ENCODE data around the gene HASPIN. TPM values are rescaled to one million over a fixed set of nuclear protein-coding genes. Genes with fewer than 3 reads are reported as not detected.

HASPIN gene
- total RNA-seq, 4 donors from 2014 or later: 0.13 to 0.23 TPM; not detected in 2

DNA sequence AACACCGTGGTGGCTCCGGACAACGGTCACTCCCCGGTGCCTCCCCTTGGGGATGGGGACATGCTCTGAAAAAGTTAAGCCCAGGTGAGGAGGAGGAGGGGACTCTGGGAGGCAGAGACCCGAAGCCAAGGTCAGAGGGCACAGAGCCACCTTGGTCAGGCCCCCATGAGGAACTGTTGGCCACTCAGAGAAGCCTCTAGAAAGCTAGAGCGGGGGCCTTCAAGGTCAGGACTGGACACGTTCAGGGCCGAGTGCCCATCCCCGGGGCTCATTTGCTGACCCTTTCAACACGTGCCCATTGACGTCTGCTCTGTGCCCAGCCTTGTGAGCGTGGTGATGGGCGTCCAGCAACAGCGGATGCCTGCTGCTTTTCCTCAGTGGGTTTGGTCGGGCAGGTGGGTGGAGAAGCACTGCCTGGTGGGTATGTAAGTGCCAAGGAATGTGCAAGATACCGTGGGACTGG lies 38.2 kb downstream of the HASPIN start:
- Histone ChIP-seq H3K4me3 (no peak overlapping the region), H3K27ac (replicated peaks in 1 of 4) (no peak overlapping the region), H3K27me3 (peaks cover 0 to 13% (median 0%) of the 10 kb centered on the region in 4 donors), H3K4me1 (no peaks in the 10 kb centered on the region), H3K36me3 (no peaks in the 10 kb centered on the region), H3K9me3 (peaks cover 0 to 9% (median 8%) of the 10 kb centered on the region in 4 donors)
- intact Hi-C loops (cut with DNase I): no loop called here
- DNase-seq (ENCODE audit: extremely low spot score): no peak
- TF ChIP-seq POLR2A (IDR thresholded peaks at IDR 0.05; ENCODE audit: low read depth) (no peak), EP300 (IDR thresholded peaks at IDR 0.05) (no peak), POLR2AphosphoS5 (IDR thresholded peaks at IDR 0.05) (no peak)
- TF ChIP-seq, protein P1, sequence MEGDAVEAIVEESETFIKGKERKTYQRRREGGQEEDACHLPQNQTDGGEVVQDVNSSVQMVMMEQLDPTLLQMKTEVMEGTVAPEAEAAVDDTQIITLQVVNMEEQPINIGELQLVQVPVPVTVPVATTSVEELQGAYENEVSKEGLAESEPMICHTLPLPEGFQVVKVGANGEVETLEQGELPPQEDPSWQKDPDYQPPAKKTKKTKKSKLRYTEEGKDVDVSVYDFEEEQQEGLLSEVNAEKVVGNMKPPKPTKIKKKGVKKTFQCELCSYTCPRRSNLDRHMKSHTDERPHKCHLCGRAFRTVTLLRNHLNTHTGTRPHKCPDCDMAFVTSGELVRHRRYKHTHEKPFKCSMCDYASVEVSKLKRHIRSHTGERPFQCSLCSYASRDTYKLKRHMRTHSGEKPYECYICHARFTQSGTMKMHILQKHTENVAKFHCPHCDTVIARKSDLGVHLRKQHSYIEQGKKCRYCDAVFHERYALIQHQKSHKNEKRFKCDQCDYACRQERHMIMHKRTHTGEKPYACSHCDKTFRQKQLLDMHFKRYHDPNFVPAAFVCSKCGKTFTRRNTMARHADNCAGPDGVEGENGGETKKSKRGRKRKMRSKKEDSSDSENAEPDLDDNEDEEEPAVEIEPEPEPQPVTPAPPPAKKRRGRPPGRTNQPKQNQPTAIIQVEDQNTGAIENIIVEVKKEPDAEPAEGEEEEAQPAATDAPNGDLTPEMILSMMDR (IDR thresholded peaks at IDR 0.05): no peak
- WGBS: 83% methylated on average over 15 of the region's 16 CpGs

DNA sequence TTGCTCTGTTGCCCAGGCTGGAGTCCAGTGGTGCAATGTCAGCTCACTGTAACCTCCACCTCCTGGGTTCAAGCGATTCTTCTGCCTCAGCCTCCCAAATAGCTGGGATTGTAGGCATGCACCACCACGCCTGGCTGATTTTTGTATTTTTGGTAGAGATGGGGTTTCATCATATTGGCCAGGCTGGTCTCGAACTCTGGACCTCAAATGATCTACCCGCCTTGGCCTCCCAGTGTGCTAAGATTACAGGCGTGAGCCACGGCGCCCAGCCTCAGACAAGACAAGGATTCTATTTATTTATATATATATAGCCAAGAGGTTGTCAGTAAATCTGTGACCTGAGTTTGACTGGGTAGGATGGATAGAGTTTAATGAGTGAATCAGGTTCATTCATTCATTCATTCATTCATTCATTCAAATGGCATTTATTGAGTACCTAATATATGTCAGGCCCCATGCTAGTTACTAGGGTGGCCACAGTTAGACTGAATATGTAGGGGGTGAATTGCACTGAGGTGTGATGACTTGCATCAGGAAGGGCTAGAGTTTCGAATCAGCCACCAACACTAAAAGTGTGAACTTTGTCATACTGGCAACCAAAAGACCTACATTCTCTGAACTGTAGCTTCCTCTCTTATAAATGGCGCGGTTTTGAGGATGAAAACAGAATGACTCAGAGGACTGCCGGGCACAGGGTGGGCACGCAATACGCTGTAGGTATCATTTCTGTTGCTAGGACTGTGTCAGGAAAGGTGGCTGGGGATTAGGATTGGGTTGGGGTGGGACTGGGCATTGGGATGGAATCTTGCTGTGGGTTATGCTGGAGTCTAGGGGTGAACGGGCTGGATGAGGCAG lies 39.4 kb downstream of the HASPIN start:
- Histone ChIP-seq H3K27me3 (peaks cover 0 to 12% (median 0%) of the 10 kb centered on the region in 4 donors), H3K36me3 (no peaks in the 10 kb centered on the region), H3K27ac (replicated peaks in 1 of 4) (no peak overlapping the region), H3K4me1 (no peaks in the 10 kb centered on the region), H3K4me3 (no peak overlapping the region), H3K9me3 (peaks cover 0 to 16% (median 10%) of the 10 kb centered on the region in 4 donors)
- intact Hi-C loops (cut with DNase I): no loop called here
- DNase-seq (ENCODE audit: extremely low spot score): no peak
- 85% methylated on average over 14 of the region's 14 CpGs for WGBS
- TF ChIP-seq POLR2AphosphoS5 (IDR thresholded peaks at IDR 0.05): no peak
- TF ChIP-seq POLR2A (IDR thresholded peaks at IDR 0.05; ENCODE audit: low read depth): no peak
- TF ChIP-seq, protein P1 (IDR thresholded peaks at IDR 0.05): no peak

DNA sequence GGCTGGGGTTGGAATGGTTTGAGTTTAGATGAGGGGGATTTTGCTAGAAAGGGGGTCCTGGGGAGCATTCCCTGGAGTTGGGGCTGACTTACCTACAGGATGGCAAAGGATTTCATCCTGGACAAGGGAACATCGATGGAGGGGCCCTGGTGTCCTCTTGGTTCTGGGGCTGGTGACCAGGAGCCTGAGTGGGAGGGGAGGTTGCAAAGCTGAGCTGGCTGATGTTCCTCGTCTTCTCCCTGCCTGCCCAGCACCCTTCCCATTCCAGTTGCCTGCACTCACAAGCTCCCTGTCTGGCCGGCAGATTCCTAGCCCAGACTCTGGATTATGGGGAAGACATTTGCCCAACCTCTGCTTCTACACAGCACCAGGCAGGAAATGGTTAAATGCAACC lies 40.1 kb downstream of the HASPIN start:
- Histone ChIP-seq H3K36me3 (no peaks in the 10 kb centered on the region), H3K27me3 (peaks cover 0 to 12% (median 0%) of the 10 kb centered on the region in 4 donors), H3K9me3 (peaks cover 0 to 17% (median 10%) of the 10 kb centered on the region in 4 donors), H3K4me3 (no peak overlapping the region), H3K4me1 (no peaks in the 10 kb centered on the region), H3K27ac (replicated peaks in 1 of 4) (no peak overlapping the region)
- no peak for DNase-seq (ENCODE audit: extremely low spot score)
- TF ChIP-seq, protein P1 (IDR thresholded peaks at IDR 0.05): no peak
- TF ChIP-seq POLR2AphosphoS5 (IDR thresholded peaks at IDR 0.05) (no peak), EP300 (IDR thresholded peaks at IDR 0.05) (no peak), POLR2A (IDR thresholded peaks at IDR 0.05; ENCODE audit: low read depth) (no peak)
- intact Hi-C loops (cut with DNase I): no loop called here
- WGBS: 50% methylated on average over 3 of the region's 3 CpGs

DNA sequence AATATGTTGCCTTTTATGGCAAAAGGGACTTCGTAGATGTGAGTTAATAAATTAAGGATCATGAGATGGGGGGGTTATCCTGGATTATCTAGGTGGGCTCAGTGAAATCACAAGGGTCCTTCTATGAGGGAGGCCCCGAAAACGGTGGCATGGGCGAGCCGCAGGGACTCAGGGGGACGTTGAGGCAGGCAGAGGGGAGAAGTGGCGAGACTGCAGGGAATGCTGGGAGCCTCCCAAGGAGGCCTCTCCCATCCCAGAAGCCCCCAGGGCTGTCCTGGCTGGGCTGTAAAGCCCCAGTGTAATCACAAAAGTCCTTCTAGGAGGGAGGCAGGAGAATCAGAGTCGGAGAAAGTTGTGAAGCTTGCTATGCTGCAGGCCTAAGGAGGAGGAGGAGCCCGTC lies 42.3 kb downstream of the HASPIN start:
- Histone ChIP-seq H3K4me1 (no peaks in the 10 kb centered on the region), H3K27me3 (peaks cover 0 to 12% (median 0%) of the 10 kb centered on the region in 4 donors), H3K9me3 (peaks cover 0 to 8% (median 2%) of the 10 kb centered on the region in 4 donors), H3K4me3 (no peak overlapping the region), H3K27ac (replicated peaks in 1 of 4) (no peak overlapping the region), H3K36me3 (no peaks in the 10 kb centered on the region)
- intact Hi-C loops (cut with DNase I): no loop called here
- DNase-seq (ENCODE audit: extremely low spot score): no peak
- 90% methylated on average over 9 of the region's 9 CpGs for WGBS
- no peak for TF ChIP-seq POLR2AphosphoS5 (IDR thresholded peaks at IDR 0.05)
- TF ChIP-seq POLR2A (IDR thresholded peaks at IDR 0.05; ENCODE audit: low read depth): no peak
- TF ChIP-seq EP300 (IDR thresholded peaks at IDR 0.05): no peak
- TF ChIP-seq, protein P1 (IDR thresholded peaks at IDR 0.05): no peak

Data from esophagus muscularis mucosa (tissue), 4 donors.